KOPT-K1 (cell line): ENCODE measurements around the gene SERPIND1.

Experiments used
- H3K27ac ChIP-seq: fragments of 200-600 bp; sonication (generic); 2 replicates; pipeline ENCODE4 v1.5.1; 2016; ENCODE audit warnings: antibody characterized with exemption, mild to moderate bottlenecking, low read depth, low read length; ENCODE audit not compliant: poor library complexity, severe bottlenecking
- H3K36me3 ChIP-seq: fragments of 200-600 bp; sonication (generic); 2 replicates; pipeline ENCODE4 v1.5.1; 2017; ENCODE audit warnings: antibody characterized with exemption, mild to moderate bottlenecking, low read length, moderate library complexity; ENCODE audit not compliant: insufficient read depth
- H3K9me3 ChIP-seq: fragments of 200-600 bp; sonication (generic); 2 replicates; pipeline ENCODE4 v1.5.1; 2017; ENCODE audit warnings: antibody characterized with exemption, low read length, mild to moderate bottlenecking; ENCODE audit not compliant: insufficient read depth, poor library complexity, severe bottlenecking

SERPIND1 gene

GRCh38 chr22:20741634-20742581, 32.0 kb upstream of the SERPIND1 start:
- Histone ChIP-seq H3K36me3 (peaks cover 76% of the 10 kb centered on the region), H3K27ac (no peak overlapping the region), H3K9me3 (no peaks in the 10 kb centered on the region)

- H3K36me3 ChIP-seq = peaks cover 85% of the 10 kb centered on the region
Measured at GRCh38 chr22:20742764-20743163, 31.1 kb upstream of the SERPIND1 start.

GRCh38 chr22:20744456-20744855, 29.5 kb upstream of the SERPIND1 start:
- Histone ChIP-seq H3K27ac (no peak overlapping the region), H3K9me3 (no peaks in the 10 kb centered on the region), H3K36me3 (peaks cover 86% of the 10 kb centered on the region)

More at GRCh38 chr22:20742764-20743163, 31.1 kb upstream of the SERPIND1 start:
- Histone ChIP-seq H3K9me3 (no peaks in the 10 kb centered on the region), H3K27ac (no peak overlapping the region)

- no peak overlapping the region for H3K27ac ChIP-seq
- H3K9me3 ChIP-seq = no peaks in the 10 kb centered on the region
- H3K36me3 ChIP-seq = peaks cover 91% of the 10 kb centered on the region
Measured at GRCh38 chr22:20745119-20745518, 28.8 kb upstream of the SERPIND1 start.

- Histone ChIP-seq H3K36me3 (peaks cover 91% of the 10 kb centered on the region), H3K9me3 (no peaks in the 10 kb centered on the region), H3K27ac (no peak overlapping the region)
Measured at GRCh38 chr22:20746431-20747189, 27.3 kb upstream of the SERPIND1 start.

- no peak overlapping the region for H3K27ac ChIP-seq
- H3K36me3 ChIP-seq = peaks cover 91% of the 10 kb centered on the region
- H3K9me3 ChIP-seq = no peaks in the 10 kb centered on the region
Measured at GRCh38 chr22:20747223-20747622, 26.7 kb upstream of the SERPIND1 start.

GRCh38 chr22:20748082-20748481, 25.8 kb upstream of the SERPIND1 start:
- H3K36me3 ChIP-seq = peaks cover 90% of the 10 kb centered on the region
- H3K27ac ChIP-seq = no peak overlapping the region
- no peaks in the 10 kb centered on the region for H3K9me3 ChIP-seq

GRCh38 chr22:20748731-20749428, 25.0 kb upstream of the SERPIND1 start:
- Histone ChIP-seq H3K36me3 (peaks cover 90% of the 10 kb centered on the region), H3K27ac (no peak overlapping the region), H3K9me3 (no peaks in the 10 kb centered on the region)

GRCh38 chr22:20749453-20749852, 24.5 kb upstream of the SERPIND1 start:
- Histone ChIP-seq H3K27ac (no peak overlapping the region), H3K36me3 (peaks cover 89% of the 10 kb centered on the region)

GRCh38 chr22:20750461-20751184, 23.3 kb upstream of the SERPIND1 start:
- no peak overlapping the region for H3K27ac ChIP-seq
- H3K36me3 ChIP-seq = peaks cover 86% of the 10 kb centered on the region
- H3K9me3 ChIP-seq = no peaks in the 10 kb centered on the region

More at GRCh38 chr22:20749453-20749852, 24.5 kb upstream of the SERPIND1 start:
- H3K9me3 ChIP-seq = no peaks in the 10 kb centered on the region

GRCh38 chr22:20751185-20751851, 22.6 kb upstream of the SERPIND1 start:
- H3K27ac ChIP-seq = no peak overlapping the region
- no peaks in the 10 kb centered on the region for H3K9me3 ChIP-seq
- H3K36me3 ChIP-seq = peaks cover 84% of the 10 kb centered on the region

- Histone ChIP-seq H3K9me3 (no peaks in the 10 kb centered on the region), H3K36me3 (peaks cover 83% of the 10 kb centered on the region), H3K27ac (no peak overlapping the region)
Measured at GRCh38 chr22:20752104-20752741, 21.7 kb upstream of the SERPIND1 start.

GRCh38 chr22:20752873-20753272, 21.0 kb upstream of the SERPIND1 start:
- Histone ChIP-seq H3K9me3 (no peaks in the 10 kb centered on the region), H3K27ac (no peak overlapping the region), H3K36me3 (peaks cover 83% of the 10 kb centered on the region)
